ENCODE measurements around the gene ADSS2.
"Not testable (repeated sequence)": the region's sequence is repeated elsewhere in the genome, so short reads cannot be mapped to it uniquely, and the experiment has no call there.

Gene ADSS2

GRCh38 chr1:244395965-244396364 is 55.7 kb downstream of the ADSS2 start:
- no peak for DNase-seq (ENCODE audit: low read depth in 2 of 2)

- no peak for DNase-seq (ENCODE audit: low read depth in 2 of 2)
These were observed 56.6 kb downstream of the ADSS2 start for GRCh38 chr1:244394826-244395765.

GRCh38 chr1:244394346-244394745 is 57.4 kb downstream of the ADSS2 start:
- no peak for DNase-seq (ENCODE audit: low read depth in 2 of 2)

- no peak for DNase-seq (ENCODE audit: low read depth in 2 of 2)
These were observed 58.0 kb downstream of the ADSS2 start for GRCh38 chr1:244393604-244394176.

- DNase-seq (ENCODE audit: low read depth in 2 of 2): no peak
These were observed 59.9 kb downstream of the ADSS2 start for GRCh38 chr1:244391761-244392160.

DNA sequence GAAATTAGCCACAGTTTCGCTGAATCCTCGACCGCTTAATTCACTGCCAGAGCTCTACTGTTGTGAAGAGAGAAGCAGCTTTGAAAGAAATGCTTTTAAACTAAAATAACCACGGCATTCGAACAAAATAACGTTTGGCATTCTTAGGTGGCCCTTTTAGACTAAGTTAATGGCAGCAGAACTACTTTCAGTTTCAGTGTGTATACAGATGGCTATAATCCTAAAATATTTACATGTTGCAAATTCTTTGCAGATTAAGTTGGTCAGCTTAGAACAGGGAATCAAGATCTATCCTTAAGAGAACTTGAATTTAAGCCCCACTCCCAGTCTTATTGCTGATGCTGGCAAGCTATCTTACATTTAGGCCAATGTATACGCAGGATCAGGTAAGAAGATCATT is 62.7 kb downstream of the ADSS2 start:
- no peak for DNase-seq (ENCODE audit: low read depth in 2 of 2)

DNA sequence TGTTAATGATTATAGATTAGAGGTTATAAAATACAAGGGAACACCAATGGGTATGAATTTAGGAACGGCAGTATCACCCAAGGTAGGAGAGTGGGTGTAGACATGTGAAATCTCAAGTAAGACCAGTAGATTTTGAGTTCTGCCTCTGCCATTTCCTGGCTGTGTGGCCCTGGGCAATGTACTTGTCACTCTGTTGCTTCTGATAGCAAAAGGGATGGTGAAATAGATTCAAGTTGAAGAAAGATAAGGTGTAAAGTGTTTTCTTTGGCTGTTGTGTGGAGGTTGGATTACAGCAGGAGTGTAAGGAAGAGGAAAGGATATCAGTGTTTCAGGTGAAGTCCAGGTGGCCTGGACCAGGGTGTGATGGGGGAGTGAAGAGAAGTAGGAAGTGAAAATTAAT is 64.3 kb downstream of the ADSS2 start:
- no peak for DNase-seq (ENCODE audit: low read depth in 2 of 2)

GRCh38 chr1:244386595-244386994 is 65.1 kb downstream of the ADSS2 start:
- DNase-seq (ENCODE audit: low read depth in 2 of 2): no peak

GRCh38 chr1:244384066-244384465 is 67.6 kb downstream of the ADSS2 start:
- DNase-seq (ENCODE audit: low read depth in 2 of 2): no peak

GRCh38 chr1:244383278-244383884 is 68.3 kb downstream of the ADSS2 start:
- no peak for DNase-seq (ENCODE audit: low read depth in 2 of 2)

DNA sequence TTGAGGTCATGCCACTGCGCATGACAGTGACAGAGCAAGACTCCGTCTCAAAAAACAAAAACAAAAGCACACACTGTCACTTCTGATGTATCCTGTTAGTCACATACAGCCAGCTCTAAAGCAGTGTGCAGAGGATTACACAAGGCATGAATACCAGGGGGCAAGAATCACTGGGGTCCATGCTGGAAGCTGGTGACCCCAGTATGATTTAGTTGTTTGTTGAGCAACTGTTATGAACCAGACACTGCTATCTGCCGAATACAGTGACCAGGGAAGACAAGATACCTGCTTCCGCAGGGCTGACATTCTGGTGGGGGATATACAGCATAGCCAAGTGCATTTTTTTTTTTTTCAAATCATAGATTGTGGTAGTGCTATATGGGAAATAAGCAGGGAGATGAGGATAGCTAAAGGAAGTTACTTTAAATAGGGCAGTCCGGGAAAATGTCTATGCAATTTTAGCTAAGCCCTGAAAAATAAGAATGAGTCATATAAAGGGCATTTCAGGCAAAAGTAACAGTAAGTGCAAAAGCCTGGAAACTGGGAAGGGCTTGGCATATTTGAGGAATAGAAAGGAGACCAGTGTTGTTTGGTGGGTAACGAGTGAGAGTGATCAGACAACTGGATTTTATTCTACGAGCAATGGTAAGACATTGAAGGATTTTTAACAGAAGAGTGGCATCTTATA is 69.7 kb downstream of the ADSS2 start:
- no peak for DNase-seq (ENCODE audit: low read depth in 2 of 2)

- DNase-seq (ENCODE audit: low read depth in 2 of 2): no peak
These were observed 75.6 kb downstream of the ADSS2 start for GRCh38 chr1:244376126-244376525.

GRCh38 chr1:244375051-244375450 is 76.7 kb downstream of the ADSS2 start:
- no peak for DNase-seq (ENCODE audit: low read depth in 2 of 2)

GRCh38 chr1:244374484-244374883 is 77.2 kb downstream of the ADSS2 start:
- not testable (repeated sequence) for DNase-seq (ENCODE audit: low read depth in 2 of 2)

- DNase-seq (ENCODE audit: low read depth in 2 of 2): no peak
These were observed 80.2 kb downstream of the ADSS2 start for GRCh38 chr1:244371242-244372141.

DNA sequence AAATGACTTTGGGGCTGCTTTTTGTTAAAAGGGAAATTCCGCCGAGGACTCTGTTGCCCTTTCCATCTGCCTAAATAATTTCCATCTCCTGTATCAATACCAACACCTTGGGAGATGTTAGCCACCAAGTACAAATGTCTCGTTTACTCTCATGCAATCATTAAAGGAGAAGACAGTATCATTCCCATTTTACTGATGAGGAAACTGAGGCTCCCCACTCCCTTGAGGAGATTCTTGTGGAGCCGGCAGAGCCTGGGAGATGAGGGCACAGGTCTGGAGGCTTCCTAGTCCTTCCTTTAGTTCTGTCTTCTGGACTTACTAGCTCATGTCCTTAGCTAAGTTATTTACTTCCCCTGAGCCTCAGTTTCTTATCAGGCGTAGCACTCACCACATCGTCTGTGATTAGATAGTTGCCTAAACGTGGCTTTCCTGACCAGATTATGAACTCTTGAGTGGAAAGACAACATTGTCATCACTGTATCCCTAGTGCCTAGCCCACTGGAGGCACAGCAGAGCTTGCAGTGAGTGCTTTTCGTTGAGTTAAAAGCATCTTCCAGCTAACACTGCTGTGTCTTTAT is 81.6 kb downstream of the ADSS2 start:
- no peak for DNase-seq (ENCODE audit: low read depth in 2 of 2)

DNA sequence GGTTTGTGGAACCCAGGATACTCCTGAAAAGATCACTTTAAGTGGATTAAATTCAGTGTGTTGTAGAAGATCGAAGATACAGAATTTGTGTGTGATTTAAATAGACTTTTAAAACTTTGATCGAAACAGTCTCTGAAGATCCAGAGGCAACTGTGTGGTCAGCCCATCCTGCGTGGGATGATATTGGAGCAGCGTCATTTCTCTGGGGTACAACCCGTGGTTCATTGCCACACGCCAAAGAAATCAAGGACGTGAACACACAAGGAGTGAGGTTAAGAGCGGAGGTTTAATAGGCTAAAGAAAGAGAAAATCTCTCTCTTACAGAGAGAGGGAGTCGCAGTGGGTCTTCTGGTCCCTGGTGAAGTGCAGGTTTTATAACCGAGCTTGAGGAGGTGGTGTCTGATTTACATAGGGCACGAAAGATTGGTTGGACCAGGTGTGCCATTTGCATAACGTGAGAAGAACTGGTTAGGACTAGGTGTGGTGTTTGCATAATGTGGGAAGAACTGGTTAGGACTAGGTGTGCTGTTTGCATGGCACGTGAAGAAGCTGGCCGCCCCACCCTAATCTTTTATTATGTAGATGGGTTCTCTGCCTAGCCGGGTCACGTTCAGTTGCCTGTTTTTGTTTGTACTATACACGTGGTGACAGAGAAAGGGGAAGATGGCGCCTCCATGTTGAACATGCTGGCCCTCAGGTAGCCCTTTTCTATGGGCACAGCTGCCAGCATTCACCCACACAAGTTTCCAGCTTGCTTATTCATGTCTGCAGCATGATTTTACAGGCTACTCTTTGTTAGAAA is 82.3 kb downstream of the ADSS2 start:
- DNase-seq (ENCODE audit: low read depth in 2 of 2): no peak

DNA sequence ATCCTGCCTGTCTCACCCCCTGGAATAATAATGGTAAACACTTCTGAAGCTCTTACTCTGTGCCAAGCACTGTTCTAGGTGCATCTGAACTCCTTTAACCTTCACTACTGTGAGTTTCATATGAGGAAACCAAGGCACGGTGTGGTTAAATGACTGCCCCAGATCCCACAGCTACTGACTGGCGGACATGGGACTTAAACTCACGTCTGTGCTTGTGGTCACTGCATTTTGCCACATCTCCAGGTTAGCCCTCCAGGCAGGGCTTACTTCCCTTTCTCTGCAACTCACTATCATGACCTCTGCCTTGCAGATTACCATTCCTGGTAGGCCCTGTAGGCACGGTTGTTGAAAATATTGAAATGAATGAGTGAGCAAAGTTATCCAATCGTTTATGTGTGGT is 83.4 kb downstream of the ADSS2 start:
- no peak for DNase-seq (ENCODE audit: low read depth in 2 of 2)

DNA sequence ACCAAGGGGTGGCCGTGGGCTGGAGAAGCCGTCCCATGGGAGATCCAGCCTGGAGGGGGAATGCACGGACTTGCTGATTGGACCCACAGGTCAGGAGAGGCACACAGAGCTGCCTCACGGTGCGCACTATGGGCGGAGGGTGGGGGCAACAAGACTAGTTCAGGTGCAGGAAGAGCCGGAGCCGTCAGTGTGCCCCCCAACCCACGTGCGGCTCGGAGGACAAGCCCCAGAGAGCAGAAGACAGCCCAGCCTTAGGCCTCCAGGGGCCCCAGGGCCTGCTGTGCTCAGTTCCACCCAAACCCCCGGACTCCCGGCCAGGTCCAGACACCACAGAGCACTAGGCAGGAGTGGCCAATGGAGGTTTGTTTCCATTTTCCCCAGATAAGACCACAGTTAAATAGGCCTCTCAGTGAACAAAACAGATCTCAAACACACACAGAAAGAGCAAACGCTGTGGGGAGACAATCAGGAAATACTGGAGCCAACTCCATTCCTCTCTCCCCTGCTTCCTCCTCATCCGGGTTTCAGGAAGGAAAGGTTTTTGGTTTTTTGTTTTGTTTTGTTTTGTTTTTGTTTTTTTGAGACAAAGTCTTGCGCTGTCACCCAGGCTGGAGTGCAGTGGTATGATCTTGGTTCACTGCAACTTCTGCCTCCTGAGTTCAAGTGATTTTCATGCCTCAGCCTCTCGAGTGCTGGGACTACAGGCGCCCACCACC is 84.2 kb downstream of the ADSS2 start:
- no peak for DNase-seq (ENCODE audit: low read depth in 2 of 2)
